M059J (cell line): ENCODE data around the gene ZNF544. TPM values are rescaled to one million over a fixed set of nuclear protein-coding genes. Genes with fewer than 3 reads are reported as not detected.

Experiments
- DNase-seq: peaks from one replicate; pipeline ENCODE4 v3.0.0-alpha.2; 2012; ENCODE audit warnings: low read depth
- total RNA-seq: library from RNA; depleted of rRNA; stranded (reverse); fragments of >200 nt; shearing (Covaris generic); gene quantifications from 2 replicates; pipeline ENCODE4 v1.2.3, GENCODE V29; 2014; rRNA removed

Gene ZNF544
- 47.3 and 65.4 TPM in 2 replicates for total RNA-seq

DNA sequence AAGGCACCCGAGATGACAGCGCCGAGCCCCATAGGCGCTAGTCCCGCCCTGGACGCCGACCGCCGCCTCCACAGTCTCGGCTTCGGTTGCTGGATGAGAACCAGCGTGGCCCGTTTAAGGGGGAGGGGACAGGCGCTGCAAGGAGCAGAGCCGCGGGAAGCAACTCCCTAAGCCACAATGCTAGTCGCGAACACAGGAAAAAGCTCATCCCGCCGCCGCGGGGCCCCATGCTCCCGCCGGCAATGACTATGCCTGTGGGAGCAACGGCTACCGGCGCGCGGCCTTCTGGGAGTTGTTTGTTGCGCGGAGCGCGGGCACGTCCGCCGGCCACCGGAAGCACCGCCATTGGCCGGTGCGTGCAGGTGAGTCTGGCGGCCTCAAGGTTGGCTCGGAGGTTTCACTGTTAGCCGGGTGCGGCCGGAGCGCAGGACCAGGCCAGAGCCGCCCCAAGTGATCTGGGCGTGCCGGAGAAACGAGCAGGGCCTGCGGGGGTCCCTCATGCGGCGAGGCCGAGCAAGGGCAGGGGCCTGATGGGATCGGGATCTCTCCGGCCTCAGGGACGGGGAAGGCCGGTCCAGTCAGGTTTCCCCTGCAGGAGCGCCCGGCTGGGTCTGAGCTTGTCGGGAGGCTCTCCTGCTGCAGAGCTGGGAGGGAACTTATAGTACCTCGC, at the start of gene ZNF544:
ZNF544 (plus strand) TSS at position 330 of the 670 bp plus-strand sequence. CDS start 15,110 bp downstream, outside the sequence.
- peak; percentile 77 for DNase-seq

- peak; percentile 54 for DNase-seq
Observed at GRCh38 chr19:58181902-58182576, 46.7 kb upstream of the ZNF544 start.

DNA sequence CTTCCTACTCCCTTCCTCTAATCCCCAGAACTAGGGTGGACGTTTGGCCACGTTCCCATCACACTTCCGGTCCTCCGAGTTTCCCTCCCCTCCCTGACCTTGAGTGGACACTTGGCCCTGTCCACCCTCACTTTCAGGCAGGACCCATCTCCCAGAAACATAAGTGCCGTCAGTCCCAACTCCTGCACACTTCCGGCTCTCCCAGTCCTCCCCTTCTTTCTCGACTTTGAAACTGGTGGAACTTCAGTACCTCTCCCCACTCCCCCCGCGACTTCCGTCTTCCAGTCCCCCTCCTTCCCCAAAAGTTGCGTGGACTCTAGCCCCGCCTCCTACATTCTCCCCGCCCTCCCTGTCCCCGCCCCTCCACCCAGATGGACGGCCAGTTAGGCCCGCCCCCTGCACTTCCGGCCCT, 46.1 kb upstream of the ZNF544 start:
- DNase-seq = no peak

GRCh38 chr19:58182989-58183816, 45.5 kb upstream of the ZNF544 start, which contains the start of gene ZNF274:
ZNF274 (plus strand) TSS chr19:58183061; CDS start chr19:58183966, 905 bp downstream.
- DNase-seq = peak; percentile 94

DNA sequence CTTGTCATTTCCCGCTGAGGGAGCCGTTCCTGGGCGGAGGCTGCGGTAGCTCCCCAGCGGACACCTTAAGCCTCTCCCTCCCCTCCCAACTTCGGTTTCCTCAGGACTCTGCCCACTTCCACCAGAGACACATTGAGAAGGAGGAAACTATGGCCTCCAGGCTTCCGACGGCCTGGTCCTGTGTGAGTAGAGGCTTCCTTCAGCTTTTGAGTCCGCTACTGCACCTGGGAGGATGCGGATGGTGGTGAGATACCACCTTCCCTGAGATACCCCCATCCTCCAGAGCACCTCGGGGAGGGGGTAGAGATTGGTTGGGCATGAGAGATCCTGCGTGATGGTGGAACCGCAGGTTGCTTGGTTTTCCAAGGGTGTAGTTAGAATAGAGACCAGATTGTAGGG, 44.9 kb upstream of the ZNF544 start:
- no peak for DNase-seq

GRCh38 chr19:58196901-58197616, 31.7 kb upstream of the ZNF544 start:
- DNase-seq = peak; percentile 28

DNA sequence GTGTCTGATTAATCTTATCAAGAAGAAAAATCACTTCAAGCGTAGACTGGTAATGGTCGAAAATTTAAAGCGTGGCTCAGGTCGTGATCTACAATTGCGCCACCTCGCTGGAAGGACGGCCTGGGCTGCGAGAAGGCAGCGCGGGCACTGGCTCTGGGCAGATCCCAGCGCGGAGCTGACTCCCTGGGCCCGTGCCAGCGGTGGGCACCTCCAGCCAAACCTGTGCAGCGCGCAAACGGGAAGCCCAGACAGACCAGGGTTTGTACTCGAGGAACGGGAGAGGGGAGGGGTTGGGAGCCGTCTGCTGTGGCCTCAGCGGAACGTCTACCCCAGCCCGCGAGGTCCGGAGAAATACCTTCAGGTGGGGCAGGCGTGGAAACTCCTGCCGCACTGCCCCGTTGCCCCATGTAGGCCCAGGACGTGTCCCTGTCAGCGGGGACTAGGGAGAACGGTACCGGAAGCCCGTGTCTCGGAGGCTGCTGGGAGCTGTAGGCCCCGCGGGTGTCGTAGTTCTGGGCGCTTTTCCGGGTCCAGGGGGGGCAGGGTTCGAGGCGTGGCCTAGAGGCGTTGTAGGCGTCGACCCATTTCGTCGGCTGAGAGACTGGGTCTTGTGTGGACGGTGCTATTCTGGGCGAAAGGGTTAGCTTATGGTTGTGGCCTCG, 24.8 kb upstream of the ZNF544 start:
- no peak for DNase-seq

- DNase-seq = no peak
Observed at GRCh38 chr19:58204566-58204965, 24.1 kb upstream of the ZNF544 start.

- DNase-seq = no peak
Observed at GRCh38 chr19:58209577-58209976, 19.1 kb upstream of the ZNF544 start.

DNA sequence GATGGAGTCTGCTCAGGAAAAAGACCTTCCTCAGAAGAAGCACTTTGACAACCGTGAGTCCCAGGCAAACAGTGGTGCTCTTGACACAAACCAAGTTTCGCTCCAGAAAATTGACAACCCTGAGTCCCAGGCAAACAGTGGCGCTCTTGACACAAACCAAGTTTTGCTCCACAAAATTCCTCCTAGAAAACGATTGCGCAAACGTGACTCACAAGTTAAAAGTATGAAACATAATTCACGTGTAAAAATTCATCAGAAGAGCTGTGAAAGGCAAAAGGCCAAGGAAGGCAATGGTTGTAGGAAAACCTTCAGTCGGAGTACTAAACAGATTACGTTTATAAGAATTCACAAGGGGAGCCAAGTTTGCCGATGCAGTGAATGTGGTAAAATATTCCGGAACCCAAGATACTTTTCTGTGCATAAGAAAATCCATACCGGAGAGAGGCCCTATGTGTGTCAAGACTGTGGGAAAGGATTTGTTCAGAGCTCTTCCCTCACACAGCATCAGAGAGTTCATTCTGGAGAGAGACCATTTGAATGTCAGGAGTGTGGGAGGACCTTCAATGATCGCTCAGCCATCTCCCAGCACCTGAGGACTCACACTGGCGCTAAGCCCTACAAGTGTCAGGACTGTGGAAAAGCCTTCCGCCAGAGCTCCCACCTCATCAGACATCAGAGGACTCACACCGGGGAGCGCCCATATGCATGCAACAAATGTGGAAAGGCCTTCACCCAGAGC, 16.2 kb upstream of the ZNF544 start:
- DNase-seq = no peak

DNA sequence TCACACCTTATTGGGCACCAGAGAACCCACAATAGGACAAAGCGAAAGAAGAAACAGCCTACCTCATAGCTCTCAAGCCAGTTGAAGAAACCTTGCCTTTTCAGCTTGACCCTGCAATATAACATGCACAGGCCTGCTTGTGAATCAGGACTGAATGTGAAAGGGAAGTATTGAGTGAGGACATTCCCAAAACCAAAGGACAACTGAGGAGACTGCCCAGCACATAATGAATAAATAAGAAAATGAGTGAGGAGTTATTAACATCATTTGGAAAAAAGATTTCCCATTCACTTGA, 15.7 kb upstream of the ZNF544 start:
- no peak for DNase-seq

DNA sequence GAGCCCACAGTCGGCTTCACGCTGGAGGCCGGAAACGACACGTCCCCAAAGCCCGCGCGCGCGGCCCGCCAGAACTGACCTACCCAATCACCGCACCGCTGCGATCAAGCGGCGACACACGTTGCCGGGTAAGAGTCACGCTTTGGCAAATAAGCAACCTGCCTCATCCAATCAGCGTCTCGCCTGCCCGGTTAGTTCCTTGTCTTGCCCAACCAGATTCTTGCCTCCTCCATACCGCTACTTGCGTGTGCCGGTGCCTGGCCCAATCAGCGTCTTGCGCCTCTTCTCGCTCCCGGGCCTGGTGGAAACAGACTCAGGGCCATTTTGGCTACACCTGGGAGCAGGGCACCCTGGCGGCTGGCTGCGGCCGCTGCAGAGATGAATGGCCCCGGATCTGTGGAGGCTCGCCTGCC, 11.6 kb upstream of the ZNF544 start:
- no peak for DNase-seq

DNA sequence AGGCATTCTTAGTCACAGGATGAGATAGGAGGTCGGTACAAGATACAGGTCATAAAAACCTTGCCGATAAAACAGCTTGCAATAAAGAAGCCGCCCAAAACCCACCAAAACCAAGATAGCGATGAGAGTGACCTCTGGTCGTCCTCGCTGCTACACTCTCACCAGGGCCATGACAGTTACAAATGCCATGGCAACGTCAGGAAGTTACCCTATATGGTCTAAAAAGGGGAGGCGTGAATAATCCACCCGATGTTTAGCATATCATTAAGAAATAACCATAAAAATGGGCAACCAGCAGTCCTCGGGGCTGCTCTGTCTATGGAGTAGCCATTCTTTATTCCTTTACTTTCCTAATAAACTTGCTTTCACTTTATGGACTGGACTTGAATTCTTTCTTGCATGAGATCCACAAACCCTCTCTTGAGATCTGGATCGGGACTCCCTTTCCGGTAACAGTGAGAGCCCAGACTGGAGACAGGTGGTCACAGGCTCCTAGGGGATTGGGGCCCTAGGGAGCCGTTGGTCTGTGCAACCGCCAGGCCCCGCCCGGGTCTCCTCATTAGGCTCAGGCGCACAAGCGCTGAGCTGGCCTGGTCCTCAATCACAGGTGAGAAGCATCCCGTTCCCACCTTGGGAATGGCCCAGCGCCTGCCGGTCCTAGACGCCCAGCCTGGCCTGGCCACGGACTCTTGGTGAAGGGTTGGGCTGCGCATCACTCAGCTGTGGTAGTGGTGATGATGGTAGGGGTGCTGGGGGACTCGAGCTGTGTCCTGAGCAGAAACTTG, 10.9 kb upstream of the ZNF544 start:
- no peak for DNase-seq

DNA sequence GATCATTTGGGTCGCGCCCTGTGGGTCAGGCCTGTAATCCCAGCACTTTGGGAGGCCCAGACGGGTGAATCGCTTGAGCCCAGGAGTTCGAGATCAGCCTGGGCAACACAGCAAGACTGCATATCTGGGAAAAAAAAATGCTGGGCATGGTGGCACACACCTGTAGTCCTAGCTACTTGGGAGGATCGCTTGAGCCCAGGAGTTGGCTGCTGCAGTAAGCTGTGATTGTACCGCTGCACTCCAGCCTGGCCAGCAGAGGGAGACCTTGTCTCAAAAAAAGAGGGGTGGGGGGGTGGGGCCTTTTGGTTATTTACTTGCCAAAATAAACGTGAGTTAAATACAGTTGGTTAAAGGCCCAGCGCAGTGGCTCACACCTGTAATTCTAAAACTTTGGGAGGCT, 9.8 kb upstream of the ZNF544 start:
- DNase-seq = no peak

GRCh38 chr19:58227964-58228584, 640 bp upstream of the ZNF544 start:
- DNase-seq = no peak

- peak; percentile 24 for DNase-seq
Observed at GRCh38 chr19:58229255-58229639, 533 bp downstream of the ZNF544 start.

DNA sequence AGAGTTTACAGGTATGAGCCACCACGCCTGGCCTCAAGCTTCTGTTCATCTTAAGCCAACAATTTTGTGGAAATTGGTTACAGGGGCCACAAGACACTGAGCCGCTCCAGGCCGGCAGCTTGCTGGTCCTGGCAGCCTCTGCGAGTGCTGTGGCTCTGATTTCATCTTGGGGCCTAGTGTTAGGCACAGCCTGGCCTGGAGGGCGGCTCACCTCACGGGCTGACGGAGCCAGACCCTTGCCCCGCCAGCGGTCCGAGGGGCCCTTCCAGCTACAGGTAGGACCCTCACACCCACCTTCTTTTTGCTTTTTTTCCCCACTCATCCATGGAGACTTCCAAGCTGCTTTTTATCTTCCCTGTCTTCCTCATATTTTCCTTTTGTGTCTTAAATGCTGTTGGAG, 8.6 kb downstream of the ZNF544 start:
- no peak for DNase-seq

GRCh38 chr19:58243351-58243750, 14.6 kb downstream of the ZNF544 start:
- DNase-seq = no peak

GRCh38 chr19:58248886-58249285, 20.2 kb downstream of the ZNF544 start:
- DNase-seq = no peak
